HG03097 (cell line): Measurements from ENCODE around the gene LNX1.

Experiments used
- ATAC-seq: cut with Tn5 transposase; IDR thresholded peaks from one replicate; pipeline ENCODE4 v1.9.1; 2021; ENCODE audit not compliant: unreplicated experiment, low FRiP score

Gene LNX1

DNA sequence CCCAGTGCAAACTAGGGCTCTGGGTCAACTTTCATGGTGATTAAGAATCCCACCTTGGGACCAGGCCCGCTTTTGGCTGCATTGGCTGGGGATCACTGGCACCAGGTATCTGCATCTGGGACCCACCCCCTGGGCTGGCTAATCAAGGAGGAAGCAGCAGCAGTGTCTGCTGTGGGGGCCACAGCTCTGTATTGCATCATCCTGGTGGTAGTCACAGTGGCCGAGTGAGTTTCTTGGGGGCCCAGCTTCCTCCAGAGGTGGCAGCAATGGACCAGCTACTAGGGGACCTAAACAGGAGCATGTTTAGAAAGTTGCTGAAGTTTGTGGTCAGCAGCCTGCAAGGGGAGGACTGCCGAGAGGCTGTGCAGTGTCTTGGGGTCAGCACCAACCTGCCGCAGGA, 15.7 kb downstream of the LNX1 start:
- no peak for ATAC-seq

DNA sequence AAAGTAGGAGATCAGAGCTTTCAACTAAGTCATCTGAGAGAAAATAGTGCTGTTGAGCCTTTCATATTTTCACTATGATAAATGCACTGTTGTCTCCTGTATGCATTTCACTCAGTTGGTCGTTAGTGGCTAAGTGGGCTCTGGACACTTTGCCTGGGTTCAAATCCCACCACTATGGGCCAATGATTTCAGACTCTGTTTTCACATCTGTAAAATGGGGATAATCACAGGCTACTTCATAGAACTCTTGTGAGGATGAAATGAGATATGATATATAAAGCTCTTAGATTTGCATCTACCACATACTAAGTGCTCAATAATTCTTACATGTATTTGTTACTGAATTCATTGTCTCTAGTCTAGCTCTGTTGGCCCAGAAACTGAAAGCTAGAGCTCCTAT, 16.8 kb downstream of the LNX1 start:
- ATAC-seq: no peak

DNA sequence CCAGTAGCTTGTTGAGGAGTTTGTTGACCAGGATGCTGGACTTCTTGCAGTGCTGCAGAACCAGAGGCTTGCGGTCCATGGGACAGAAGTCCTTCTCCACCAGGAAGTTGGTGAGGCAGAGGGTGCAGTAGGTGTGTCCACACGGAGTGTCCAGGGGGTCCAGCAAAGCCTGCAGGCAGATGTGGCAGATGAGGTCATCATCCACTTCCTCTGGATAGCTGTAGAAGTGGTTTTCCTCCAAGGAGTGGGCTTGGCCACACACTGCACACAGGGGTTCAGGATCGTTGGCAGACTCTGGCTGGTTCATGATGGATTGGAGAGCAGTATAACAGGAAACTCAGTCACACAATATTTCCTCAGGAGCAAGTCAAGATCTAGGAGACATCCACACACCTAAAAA, 17.6 kb downstream of the LNX1 start:
- ATAC-seq: no peak

DNA sequence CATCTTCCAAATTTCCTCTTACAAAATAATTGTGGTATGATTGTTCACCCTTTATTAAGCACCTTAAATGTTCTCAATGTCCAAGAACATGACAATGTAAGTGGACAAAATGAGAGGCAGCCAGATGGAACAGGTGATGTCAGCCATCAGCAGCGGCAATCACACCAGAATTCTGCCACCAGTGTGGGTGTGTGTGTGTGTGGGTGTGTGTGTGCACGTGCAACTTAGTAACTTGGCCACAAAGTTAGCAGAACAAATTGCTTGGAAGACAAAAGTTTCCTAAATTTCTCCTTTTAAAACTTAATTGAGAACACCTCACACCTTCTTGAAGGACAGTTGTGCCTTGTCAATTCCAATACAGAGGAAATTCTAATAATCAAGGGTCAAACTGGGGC, 18.7 kb downstream of the LNX1 start:
- no peak for ATAC-seq

DNA sequence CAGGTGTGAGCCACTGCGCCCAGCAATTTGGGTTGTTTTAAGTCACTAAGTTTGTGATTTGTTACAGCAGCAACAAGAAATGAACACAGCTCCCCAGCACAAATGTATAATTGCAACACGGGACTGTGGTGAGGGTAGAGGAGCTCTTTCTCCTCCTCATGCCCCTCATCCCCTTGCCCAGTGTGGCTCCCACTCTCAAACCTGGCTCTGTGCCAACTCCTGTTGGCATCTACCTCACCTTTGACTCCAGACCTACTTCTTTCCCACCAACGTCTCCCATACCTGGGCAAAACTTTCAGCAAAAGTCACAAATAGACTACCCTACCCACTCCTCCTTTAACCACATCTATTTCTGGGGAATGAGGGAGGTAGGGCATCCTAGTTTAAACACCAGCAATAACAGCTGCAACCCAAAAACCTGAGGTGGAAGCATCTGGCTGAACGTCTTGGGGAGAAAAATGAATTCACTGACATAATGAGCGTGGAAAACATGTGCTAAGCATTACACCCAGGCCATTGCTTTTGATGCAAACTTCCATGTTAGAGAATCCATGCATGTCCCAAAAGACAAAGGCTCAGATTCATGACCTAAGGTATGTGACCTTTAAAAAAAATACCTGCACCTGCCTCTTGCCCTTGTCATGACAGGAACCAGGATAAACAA, 19.2 kb downstream of the LNX1 start:
- no peak for ATAC-seq

DNA sequence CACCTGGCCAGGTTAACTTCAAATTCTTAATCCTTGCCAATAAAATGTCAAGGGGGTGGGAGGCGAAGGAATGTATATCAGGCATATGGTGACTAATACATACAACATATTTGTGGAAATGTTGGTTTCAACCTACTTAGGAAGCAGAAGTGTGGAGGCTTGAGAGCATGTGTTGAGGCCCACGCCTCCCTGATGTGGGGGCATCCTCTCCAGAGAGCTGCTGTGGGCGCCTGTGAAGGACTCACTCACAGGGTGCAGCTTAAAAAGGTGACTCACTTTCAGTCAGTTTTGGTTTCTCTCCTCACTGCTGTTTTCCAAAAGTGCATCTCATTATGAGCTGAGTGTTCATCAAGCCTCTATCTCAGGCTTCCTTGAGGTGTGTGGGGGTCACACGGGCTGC, 27.5 kb downstream of the LNX1 start:
- ATAC-seq: no peak

DNA sequence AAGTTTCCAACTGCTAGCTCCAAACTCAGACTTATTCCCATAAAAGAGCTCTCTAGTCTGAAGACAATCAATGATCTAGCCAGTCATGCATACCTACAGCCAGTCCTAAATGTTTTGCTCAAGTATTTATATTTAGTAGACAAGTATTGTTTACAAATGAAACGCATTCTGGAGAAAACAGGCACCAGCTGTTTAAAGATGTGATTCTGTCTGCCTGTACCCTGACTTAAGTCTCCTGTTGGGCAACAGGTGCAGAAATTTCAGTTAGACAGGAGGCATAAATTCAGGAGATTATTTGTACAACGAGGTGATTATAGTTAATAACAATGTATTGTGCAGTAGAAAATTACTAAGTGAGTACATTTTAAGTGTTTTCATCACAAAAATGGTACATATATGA, 28.9 kb downstream of the LNX1 start:
- ATAC-seq: no peak

DNA sequence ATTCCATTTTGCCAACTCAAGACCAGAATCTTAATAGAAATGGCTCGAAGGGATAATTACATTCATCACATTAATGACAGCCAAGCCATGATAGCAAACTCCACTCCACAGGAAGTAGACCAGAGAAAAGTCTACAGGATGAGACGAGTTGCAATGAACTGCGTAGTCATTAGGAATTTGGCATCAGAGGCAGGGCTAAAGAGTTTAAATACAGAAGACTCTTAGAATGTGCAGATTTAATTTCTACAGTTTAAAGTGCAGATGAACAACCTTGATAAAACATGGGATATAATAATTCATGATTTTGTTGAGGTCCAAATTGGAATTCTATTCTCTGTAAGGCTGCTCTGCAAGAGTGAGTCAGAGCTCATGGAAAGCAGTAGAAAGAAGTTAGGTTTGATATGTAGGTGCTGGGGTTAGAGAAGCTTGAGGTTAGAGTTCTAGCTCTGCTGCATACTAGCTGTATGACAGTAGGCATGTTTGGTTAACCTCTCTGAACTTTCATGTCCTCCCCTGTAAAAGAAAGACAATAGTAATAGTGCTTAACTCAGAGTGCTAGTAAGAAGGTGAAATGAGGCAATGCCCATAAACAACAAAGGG, 32.2 kb downstream of the LNX1 start:
- no peak for ATAC-seq

DNA sequence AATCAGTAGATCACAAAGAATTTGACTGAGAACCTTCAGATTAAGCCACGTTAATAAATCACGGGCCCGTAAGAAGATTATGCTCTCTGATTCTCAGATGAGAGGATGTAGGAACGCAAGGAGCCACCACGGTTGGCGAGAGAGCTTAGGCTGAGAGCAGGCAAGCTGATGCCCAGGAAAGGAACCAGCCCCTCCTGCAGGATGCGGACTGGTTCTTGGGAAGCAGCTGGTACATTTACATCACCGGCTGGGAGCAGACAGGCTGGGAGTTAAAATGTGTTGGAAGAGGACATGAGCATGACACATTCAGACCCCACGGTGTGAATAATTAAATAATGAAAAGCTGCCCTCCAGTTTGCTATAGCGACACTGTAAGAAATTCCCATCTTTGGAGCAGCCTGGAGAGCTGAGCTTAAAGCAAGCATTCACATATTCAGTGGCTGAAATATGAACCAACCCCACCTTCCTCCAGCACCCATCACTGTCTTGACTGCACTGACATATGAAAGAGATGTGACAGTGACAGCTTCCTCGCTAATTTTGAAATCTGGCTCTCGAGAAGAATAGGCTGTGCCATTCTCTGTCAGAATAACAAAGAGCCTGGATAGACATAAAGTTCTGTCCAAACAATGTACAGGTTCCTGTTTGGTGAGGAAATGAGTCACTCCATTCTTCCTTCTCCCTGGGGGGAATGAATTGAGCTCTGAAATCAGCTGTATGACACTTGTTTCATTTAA, 33.1 kb downstream of the LNX1 start:
- no peak for ATAC-seq

DNA sequence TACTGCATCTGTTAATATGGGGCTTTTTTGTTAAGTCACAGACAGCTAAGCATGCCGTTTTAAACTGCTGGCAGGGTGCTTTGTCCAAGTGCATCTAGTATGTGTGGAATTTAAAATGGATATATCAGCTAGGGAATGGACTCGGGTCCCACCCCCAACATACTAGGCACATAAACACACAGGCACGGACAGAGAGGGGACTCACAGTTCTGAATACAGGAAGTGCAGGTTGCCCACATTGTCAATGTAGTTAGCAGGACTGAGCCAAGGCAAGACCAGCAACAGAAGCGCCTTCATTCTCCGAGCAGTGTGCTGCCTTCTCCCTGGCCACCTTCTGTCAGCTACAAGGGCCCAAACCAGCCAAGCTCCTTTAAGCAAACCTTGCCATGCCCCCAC, 33.6 kb downstream of the LNX1 start:
- no peak for ATAC-seq

DNA sequence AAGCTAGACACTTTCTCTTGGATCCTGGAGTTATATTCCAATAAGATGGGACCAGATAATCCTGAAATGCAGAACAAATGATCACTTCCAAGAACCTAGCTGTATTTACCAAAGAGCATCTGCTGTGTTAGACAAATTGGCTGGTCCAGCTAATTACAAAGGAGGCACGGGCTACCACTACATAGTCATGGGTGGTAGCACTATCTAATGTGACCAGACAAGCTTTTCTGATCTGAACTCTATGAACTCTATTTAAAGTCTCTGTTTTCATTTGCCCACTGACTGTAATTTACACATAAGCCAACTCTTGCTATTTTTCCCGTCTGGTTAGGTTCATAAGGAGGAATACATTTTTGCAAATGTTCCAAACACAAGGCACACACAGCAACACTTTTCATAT, 34.6 kb downstream of the LNX1 start:
- ATAC-seq: no peak

DNA sequence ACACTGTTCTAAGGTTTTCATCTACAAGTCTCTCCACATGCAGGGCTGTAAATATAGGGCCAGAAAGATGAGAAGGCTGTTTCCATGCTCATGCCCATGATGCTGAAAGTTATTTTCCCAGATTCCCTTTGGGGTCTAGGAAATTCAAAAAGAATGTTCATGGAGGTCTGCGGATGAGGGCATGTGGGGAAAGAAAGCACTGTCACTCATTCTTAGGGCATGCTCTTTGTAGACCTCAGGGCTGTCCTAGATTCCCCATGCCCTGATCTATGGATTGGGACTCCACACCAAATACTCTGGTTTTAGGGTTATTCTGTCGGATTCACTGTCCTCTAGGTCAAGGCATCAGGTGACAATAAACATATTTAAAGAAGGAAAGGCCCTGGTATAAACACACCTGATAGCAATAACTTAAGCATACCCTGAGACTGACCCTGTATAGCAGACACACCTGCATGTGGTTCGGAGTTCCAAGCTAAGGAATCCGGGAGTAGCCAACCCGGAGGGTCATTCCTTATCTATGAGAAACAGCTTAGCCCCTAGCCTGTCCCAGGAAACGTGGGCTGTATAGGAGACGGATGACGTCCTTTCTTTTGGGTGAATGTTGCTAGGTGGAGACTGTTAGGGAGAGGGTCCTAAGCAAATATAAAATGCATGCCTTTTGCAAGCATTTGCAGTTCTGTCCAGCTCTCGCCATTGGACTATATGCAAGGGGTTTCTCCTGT, 37.6 kb downstream of the LNX1 start:
- ATAC-seq: no peak

DNA sequence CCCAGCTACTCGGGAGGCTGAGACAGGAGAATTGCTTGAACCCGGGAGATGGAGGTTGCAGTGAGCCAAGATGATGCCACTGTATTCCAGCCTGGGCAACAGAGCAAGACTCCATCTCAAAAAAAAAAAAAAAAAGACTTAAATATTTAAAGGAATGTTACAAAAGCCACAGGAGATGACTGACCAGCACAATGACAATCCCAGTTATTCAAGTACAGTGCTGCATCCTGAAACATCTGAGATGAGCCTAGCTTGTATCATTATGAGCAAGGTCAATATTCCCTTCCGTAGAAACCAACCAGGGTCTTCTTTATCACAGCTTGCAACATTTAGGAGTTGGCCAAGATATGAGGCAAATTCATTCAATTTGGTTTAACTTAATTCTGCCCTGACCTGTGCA, 38.6 kb downstream of the LNX1 start:
- ATAC-seq: no peak

DNA sequence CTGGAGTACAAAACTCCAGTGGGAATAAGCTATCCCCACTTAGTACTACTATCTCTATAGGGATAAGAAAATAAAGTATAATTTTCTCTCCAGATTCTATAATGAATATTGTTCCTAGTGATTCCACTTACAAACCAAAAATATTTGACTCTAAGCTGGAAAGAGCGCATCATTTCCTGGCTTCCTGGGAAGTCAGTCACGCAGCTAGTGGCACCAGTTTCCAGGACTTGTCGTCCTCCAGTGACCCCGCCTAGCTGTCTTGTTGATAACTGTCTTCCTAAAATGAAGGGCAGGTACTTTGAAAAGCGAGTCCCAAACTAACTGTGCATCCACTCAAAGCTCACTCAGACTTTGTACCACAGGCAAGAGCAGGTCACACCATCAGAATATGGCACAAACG, 39.3 kb downstream of the LNX1 start:
- no peak for ATAC-seq

DNA sequence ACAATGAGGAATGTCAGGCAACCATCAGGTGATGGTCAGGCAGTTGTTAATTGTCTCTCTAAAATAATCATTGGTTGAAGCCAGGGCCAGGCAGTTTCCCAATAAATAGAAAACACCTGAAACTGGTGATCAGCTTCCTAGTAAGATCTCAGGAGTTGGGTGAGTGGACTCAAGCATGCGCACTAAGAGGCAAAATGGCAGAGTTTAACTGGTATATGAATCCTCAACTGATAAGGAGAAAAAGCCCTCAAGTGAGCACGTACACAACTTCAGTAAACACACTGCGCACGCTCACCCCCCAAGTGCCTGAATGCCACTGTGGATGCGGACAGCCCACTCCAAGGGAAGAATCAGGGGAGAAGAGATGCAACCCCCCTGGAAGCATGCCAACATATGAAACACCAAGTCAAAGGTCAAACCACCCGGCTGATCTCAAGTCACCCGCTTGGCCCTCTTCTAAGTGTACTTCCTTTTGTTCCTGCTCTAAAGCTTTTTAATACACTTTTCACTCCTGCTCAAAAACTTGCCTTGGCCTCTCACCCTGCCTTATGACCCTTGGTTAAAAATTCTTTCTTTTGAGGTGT, 39.9 kb downstream of the LNX1 start:
- no peak for ATAC-seq

DNA sequence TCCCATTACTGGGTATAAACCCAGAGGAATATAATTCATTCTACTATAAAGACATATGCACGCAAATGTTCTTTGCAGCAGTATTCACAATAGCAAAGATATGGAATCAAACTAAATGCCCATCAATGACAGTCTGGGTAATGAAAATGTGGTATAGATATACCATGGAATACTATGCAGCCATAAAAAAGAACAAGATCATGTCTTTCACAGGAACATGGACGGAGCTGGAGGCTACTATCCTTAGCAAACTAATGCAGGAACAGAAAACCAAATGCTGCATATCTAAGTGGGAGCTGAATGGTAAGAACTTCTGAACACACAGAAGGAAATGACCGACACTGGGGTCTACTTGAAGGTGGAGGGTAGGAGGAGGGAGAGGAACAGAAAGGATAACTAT, 42.6 kb downstream of the LNX1 start:
- no peak for ATAC-seq

DNA sequence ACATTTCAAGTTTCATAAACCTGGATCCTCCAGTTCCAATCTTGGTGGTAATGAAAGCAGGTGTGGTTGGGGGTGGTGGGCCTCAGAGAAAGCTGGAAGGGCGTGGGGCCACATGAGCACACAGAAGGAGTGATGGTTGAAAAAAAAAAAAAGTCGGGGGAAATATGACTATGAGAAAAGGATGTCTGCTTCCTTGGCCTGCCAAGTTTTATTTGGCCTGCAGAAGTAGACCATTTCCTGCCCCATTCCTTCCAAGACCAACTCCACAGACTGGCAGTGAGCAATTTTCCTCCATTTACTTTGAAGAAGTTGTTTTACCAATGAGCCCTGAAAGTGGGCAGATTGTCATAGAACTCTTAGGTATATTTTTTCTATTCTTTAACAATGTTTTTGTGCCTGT, 43.3 kb downstream of the LNX1 start:
- ATAC-seq: no peak

DNA sequence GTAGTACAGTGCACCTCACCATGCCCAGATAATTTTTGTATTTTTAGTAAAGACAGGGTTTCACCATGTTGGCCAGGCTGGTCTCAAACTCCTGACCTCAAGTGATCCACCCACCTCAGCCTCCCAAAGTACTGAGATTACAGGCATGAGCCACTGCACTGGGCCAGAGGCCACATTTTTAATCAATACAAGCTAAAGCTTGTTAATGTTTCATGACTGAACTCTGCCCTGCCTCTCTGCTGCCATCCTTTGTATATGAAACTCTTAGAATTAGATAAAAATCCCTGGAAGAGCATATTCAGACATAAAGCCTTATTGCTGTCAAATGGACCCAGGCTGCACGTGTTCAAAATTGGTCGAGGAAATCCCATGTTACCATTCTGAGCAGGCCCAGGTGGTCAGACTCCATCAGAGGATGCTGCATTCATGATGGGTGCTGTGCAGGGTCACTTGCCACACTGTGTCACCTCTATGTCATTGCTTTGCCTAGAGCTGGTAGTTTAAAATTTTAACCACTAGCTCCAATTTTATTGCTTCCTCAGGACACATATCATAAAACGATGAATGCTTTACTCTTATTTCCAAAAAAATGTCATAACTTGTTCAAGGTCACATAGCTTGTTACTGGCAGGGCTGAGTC, 45.2 kb downstream of the LNX1 start:
- ATAC-seq: no peak

DNA sequence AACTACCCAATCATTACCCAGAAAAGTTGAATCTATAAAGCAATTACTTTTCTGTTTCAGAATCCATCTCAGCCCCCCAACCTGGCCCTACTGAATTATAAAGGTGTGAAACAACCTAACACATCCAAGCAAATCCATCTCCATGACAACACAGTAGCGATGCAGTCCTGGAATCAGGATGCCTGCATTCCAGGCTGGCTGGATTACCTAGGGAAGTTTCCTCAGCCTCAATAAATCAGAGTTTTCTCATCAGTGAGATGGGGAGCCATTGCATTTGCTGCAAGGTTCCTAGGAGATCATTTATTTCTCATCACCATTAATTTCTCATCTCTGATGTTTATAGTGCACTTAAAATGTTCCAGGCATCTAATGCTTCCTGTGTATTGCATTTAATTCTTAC, 46.0 kb downstream of the LNX1 start:
- no peak for ATAC-seq

DNA sequence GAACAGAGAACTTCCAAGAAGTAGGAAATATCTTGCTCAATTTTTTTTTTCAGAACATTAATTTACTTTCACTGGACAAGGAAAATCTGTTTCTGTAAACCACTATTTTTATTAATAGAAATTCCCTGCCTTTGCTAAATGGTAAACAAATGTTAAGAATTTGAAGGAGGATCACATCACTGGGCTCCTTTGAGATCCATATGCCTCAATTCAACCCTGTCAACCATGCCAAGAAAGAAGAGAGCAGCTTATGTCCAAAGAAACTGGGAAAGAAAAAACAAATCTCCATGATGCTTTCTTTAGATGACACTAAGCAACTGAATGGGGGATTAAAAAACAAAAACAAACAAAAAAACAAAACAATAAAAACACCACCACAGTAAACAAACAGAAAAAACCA, 47.7 kb downstream of the LNX1 start:
- ATAC-seq: no peak
